Liver (tissue), 3 donors: Measurements from ENCODE around the gene MORN4.
A peak's percentile ranks its signal among the peaks of the same experiment; 100 is the strongest.

Experiments used
- EGR1 ChIP-seq, 2 donors: IDR thresholded peaks; 2 replicates each; pipeline ENCODE4 v1.6.1; 2016 to 2018; ENCODE audit warnings: antibody characterized with exemption in 2 of 2, low read depth in 2 of 2
- GABPA ChIP-seq, 2 donors: IDR thresholded peaks in 1 of 2; conservative IDR thresholded peaks in 1 of 2; 2 replicates each; pipeline ENCODE4 v1.6.1; 2016; ENCODE audit warnings: antibody characterized with exemption in 2 of 2, mild to moderate bottlenecking in 1 of 2, moderate library complexity in 1 of 2
- JUND ChIP-seq, 2 donors: IDR thresholded peaks; 2 replicates each; pipeline ENCODE4 v1.6.1; 2016; ENCODE audit warnings: antibody characterized with exemption in 2 of 2
- NR2F2 ChIP-seq: IDR thresholded peaks from 2 replicates; pipeline ENCODE4 v1.6.1; 2016; ENCODE audit warnings: antibody characterized with exemption
- RAD21 ChIP-seq, 2 donors: IDR thresholded peaks; 2 replicates each; pipeline ENCODE4 v1.6.1; 2016; ENCODE audit warnings: antibody characterized with exemption in 2 of 2, mild to moderate bottlenecking in 2 of 2
- RXRA ChIP-seq, 2 donors: IDR thresholded peaks; 2 replicates each; pipeline ENCODE4 v1.6.1; 2017 to 2018; ENCODE audit warnings: antibody characterized with exemption in 2 of 2, mild to moderate bottlenecking in 1 of 2
- TAF1 ChIP-seq: conservative IDR thresholded peaks from 2 replicates; pipeline ENCODE4 v1.6.1; 2016; ENCODE audit warnings: antibody characterized with exemption, mild to moderate bottlenecking
- TF ChIP-seq, protein P1 (sequence below): fragments of 150-350 bp; IDR thresholded peaks from 2 replicates; pipeline ENCODE4 v1.5.1; 2017; ENCODE audit warnings: improper control_type of control experiment, low read depth, low read length; ENCODE audit not compliant: missing input control
- TF ChIP-seq, protein P2 (sequence below): IDR thresholded peaks from 2 replicates; pipeline ENCODE4 v1.6.1; 2016; ENCODE audit warnings: antibody characterized with exemption, mild to moderate bottlenecking
- TF ChIP-seq, protein P3 (sequence below): IDR thresholded peaks from 2 replicates; pipeline ENCODE4 v1.6.1; 2016; ENCODE audit warnings: antibody characterized with exemption
- donor health status: healthy.
- donor health status: healthy.

DNA sequence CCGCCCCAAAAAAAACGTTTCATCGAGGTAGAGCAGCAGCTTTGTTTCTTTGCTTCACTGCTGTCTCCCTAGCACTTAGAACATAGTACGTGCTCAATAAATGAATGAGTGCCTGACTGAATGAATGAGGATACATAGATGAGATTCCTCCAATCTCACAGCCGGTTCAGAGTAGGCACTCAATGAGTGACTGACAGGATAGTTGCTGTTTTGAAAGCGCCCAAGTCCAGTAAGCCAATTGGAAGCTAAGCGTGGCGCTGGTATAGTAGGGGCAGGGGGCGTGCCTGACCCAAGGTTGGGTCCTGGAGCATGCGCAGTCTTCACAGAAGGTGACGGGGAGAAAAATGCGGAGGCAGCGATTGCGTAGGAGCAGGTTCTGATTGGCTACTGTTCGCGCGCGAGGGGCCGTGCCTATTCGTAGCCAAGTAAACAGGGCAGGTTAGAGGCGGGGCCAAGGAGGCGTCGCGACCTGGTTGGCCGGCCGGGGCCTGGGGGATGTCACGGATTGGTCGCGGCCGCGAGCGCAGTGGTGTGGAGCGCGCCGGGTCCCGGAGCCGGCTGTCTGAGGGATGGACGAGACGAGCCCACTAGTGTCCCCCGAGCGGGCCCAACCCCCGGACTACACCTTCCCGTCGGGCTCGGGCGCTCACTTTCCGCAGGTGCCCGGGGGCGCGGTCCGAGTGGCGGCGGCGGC is 7.0 kb upstream of the MORN4 start, which contains the start of gene PI4K2A:
- TF ChIP-seq, protein P1, sequence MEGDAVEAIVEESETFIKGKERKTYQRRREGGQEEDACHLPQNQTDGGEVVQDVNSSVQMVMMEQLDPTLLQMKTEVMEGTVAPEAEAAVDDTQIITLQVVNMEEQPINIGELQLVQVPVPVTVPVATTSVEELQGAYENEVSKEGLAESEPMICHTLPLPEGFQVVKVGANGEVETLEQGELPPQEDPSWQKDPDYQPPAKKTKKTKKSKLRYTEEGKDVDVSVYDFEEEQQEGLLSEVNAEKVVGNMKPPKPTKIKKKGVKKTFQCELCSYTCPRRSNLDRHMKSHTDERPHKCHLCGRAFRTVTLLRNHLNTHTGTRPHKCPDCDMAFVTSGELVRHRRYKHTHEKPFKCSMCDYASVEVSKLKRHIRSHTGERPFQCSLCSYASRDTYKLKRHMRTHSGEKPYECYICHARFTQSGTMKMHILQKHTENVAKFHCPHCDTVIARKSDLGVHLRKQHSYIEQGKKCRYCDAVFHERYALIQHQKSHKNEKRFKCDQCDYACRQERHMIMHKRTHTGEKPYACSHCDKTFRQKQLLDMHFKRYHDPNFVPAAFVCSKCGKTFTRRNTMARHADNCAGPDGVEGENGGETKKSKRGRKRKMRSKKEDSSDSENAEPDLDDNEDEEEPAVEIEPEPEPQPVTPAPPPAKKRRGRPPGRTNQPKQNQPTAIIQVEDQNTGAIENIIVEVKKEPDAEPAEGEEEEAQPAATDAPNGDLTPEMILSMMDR = no peak
- peak; percentile 28 to 29 for TF ChIP-seq RAD21 (IDR thresholded peaks at IDR 0.05)
- no peak for TF ChIP-seq TAF1
- TF ChIP-seq, protein P2, sequence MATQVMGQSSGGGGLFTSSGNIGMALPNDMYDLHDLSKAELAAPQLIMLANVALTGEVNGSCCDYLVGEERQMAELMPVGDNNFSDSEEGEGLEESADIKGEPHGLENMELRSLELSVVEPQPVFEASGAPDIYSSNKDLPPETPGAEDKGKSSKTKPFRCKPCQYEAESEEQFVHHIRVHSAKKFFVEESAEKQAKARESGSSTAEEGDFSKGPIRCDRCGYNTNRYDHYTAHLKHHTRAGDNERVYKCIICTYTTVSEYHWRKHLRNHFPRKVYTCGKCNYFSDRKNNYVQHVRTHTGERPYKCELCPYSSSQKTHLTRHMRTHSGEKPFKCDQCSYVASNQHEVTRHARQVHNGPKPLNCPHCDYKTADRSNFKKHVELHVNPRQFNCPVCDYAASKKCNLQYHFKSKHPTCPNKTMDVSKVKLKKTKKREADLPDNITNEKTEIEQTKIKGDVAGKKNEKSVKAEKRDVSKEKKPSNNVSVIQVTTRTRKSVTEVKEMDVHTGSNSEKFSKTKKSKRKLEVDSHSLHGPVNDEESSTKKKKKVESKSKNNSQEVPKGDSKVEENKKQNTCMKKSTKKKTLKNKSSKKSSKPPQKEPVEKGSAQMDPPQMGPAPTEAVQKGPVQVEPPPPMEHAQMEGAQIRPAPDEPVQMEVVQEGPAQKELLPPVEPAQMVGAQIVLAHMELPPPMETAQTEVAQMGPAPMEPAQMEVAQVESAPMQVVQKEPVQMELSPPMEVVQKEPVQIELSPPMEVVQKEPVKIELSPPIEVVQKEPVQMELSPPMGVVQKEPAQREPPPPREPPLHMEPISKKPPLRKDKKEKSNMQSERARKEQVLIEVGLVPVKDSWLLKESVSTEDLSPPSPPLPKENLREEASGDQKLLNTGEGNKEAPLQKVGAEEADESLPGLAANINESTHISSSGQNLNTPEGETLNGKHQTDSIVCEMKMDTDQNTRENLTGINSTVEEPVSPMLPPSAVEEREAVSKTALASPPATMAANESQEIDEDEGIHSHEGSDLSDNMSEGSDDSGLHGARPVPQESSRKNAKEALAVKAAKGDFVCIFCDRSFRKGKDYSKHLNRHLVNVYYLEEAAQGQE = peak; percentile 45
- TF ChIP-seq, protein P3, sequence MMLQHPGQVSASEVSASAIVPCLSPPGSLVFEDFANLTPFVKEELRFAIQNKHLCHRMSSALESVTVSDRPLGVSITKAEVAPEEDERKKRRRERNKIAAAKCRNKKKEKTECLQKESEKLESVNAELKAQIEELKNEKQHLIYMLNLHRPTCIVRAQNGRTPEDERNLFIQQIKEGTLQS = no peak
- peak; percentile 77 for TF ChIP-seq NR2F2
- TF ChIP-seq EGR1 (IDR thresholded peaks at IDR 0.05; ENCODE audit: low read depth in 2 of 2) = peak in 1 of 2 donors; percentile 69
- TF ChIP-seq GABPA (IDR thresholded peaks at IDR 0.05 in 1 of 2, conservative IDR thresholded peaks at IDR 0.05 in 1 of 2) = no peak
- TF ChIP-seq JUND (IDR thresholded peaks at IDR 0.05) = peak; percentile 41 to 52
- TF ChIP-seq RXRA (IDR thresholded peaks at IDR 0.05) = peak in 1 of 2 donors; percentile 72
